GM23248 (cell line): Measurements from ENCODE around the gene GABRG3. TPM values are rescaled to one million over a fixed set of nuclear protein-coding genes. Genes with fewer than 3 reads are reported as not detected.

Experiments
- DNase-seq: peaks from one replicate; pipeline ENCODE4 v3.0.0-alpha.2; 2015
- H2AFZ ChIP-seq: fragments of 200-600 bp; sonication (generic); 2 replicates; pipeline ENCODE4 v1.6.1; 2016; ENCODE audit warnings: antibody characterized with exemption
- H3F3A ChIP-seq: fragments of 200-600 bp; sonication (generic); 2 replicates; pipeline ENCODE4 v1.6.1; 2016; ENCODE audit warnings: mild to moderate bottlenecking, antibody characterized with exemption, mixed run types; ENCODE audit not compliant: insufficient read depth
- H3K27ac ChIP-seq: fragments of 200-600 bp; sonication (generic); 2 replicates; pipeline ENCODE4 v1.5.1; 2016; ENCODE audit warnings: mild to moderate bottlenecking
- H3K27me3 ChIP-seq: fragments of 200-600 bp; sonication (generic); replicated peaks from 2 replicates; pipeline ENCODE4 v1.6.1; 2016; ENCODE audit warnings: mild to moderate bottlenecking; ENCODE audit not compliant: insufficient read depth
- H3K36me3 ChIP-seq: fragments of 200-600 bp; sonication (generic); 2 replicates; pipeline ENCODE4 v1.6.1; 2016; ENCODE audit warnings: low read depth, mild to moderate bottlenecking
- H3K4me1 ChIP-seq: fragments of 200-600 bp; sonication (generic); 2 replicates; pipeline ENCODE4 v1.6.1; 2016; ENCODE audit warnings: mild to moderate bottlenecking; ENCODE audit not compliant: insufficient read depth
- H3K4me2 ChIP-seq: fragments of 200-600 bp; sonication (generic); one replicate; pipeline ENCODE4 v1.6.1; 2016; ENCODE audit warnings: mild to moderate bottlenecking; ENCODE audit not compliant: unreplicated experiment
- H3K4me3 ChIP-seq: fragments of 200-600 bp; sonication (generic); 2 replicates; pipeline ENCODE4 v1.5.1; 2016; ENCODE audit warnings: mild to moderate bottlenecking
- H3K79me2 ChIP-seq: fragments of 200-600 bp; sonication (generic); 2 replicates; pipeline ENCODE4 v1.6.1; 2016; ENCODE audit warnings: mild to moderate bottlenecking; ENCODE audit not compliant: insufficient read depth
- H3K9ac ChIP-seq: fragments of 200-600 bp; sonication (generic); 2 replicates; pipeline ENCODE4 v1.6.1; 2016; ENCODE audit warnings: mild to moderate bottlenecking
- H3K9me2 ChIP-seq: fragments of 200-600 bp; sonication (generic); 2 replicates; pipeline ENCODE4 v1.6.1; 2016; ENCODE audit warnings: mixed run types, mild to moderate bottlenecking, moderate library complexity; ENCODE audit not compliant: insufficient read depth
- H3K9me3 ChIP-seq: fragments of 200-600 bp; sonication (generic); one replicate; pipeline ENCODE4 v1.6.1; 2017; ENCODE audit warnings: low read depth
- H4K20me1 ChIP-seq: fragments of 200-600 bp; sonication (generic); 2 replicates; pipeline ENCODE4 v1.6.0; 2016; ENCODE audit not compliant: insufficient read depth
- EZH2 ChIP-seq: fragments of 200-600 bp; sonication (generic); IDR thresholded peaks from 2 replicates; pipeline ENCODE4 v1.6.1; 2018; ENCODE audit warnings: antibody characterized with exemption, mild to moderate bottlenecking; ENCODE audit not compliant: insufficient read depth, poor library complexity, severe bottlenecking
- EZH2phosphoT487 ChIP-seq: fragments of 200-600 bp; sonication (generic); IDR thresholded peaks from 2 replicates; pipeline ENCODE4 v1.6.1; 2018; ENCODE audit warnings: antibody characterized with exemption, moderate library complexity, mild to moderate bottlenecking, low read depth; ENCODE audit not compliant: insufficient read depth
- WGBS, 2 experiments: methylation state at CpG; one replicate each; pipeline ENCODE4 v1.1.6; 2015 to 2017; ENCODE audit warnings: low lambda C conversion rate in 2 of 2, low coverage in 1 of 2; ENCODE audit errors: missing lambda C conversion rate in 2 of 2; 5-methylcytosine and 5-hydroxymethylcytosine counted together
- in situ Hi-C: fragments of 300-500 bp; cut with MboI; formaldehyde crosslinking; loops from 2 replicates; pipeline ENCODE4 v1.15.0; 2020
- polyA plus RNA-seq: library from polyadenylated mRNA; unstranded; fragments of >200 nt; fragmentation: Nextera tagmentation; extraction: Ambion mirVana; gene quantifications from 2 replicates; pipeline ENCODE4 v1.2.1, GENCODE V29; 2016
- total RNA-seq: library from RNA; depleted of rRNA; stranded (reverse); fragments of >200 nt; shearing (Covaris generic); gene quantifications from 2 replicates; pipeline ENCODE4 v1.2.3, GENCODE V29; 2014

GABRG3 gene
- total and polyA plus RNA-seq, 2 experiments from 2014 or later, result not detected

DNA sequence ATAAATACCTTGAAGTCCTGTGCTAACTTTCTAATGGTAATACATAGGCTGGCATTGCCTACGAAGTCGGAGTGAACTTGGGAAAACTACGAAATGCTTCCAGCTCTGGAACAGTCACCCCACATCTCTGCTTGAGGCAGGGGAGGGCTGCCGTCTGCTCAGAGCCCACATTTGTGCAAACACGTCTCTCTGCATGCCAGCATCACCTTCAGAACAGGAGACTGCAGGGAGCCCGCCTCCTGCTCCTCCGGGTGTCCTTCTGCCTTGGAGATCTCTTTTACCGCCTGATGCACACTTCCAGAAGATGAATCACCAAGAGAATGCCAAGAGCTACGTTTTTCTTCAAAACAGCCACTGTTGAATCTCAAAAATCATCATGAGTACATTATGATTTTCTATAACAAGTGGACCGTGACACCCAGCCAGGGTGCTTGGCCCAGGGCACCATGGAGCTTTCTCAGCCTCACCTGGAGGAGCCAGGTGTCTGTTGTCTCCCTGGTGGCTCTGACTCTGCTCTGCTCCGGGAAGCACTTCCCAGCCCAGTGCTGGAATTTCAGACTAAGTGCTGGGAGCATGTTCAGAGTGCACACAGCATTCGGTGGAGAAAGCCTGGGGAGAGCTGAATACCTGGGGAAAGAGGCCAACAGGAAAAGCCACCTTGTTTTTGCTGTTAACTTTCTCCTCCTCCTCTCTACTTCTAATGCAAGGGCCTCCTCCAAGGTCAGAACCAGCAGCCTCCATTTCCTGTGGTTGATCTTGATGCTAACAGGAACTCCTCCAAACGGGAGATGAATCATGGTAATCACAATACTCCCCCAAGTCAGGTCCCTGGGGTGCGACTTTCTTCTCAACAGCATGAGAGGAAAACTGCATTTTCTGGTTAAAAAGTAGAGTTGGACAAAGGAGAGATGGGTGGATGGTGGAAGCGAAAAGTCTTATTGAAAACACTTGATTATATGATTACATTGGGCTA, 467.7 kb downstream of the GABRG3 start:
- TF ChIP-seq EZH2 (no peak), EZH2phosphoT487 (no peak)
- Histone ChIP-seq H3K9me3 (no peaks in the 10 kb centered on the region), H3K9me2 (no peaks in the 10 kb centered on the region), H3K27ac (no peak overlapping the region), H3K27me3 (no peaks in the 10 kb centered on the region), H3K79me2 (no peaks in the 10 kb centered on the region), H4K20me1 (no peaks in the 10 kb centered on the region), H3F3A (no peaks in the 10 kb centered on the region), H3K9ac (no peak overlapping the region), H3K4me3 (no peak overlapping the region), H3K4me1 (0 out of 2 replicates have a peak, but pooled peaks cover 4% of the 10 kb centered on the region), H3K4me2 (no peak overlapping the region), H3K36me3 (no peaks in the 10 kb centered on the region), H2AFZ (no peak overlapping the region; the same call in 1 of the 2 replicates)
- 38% methylated on average over 15 of the region's 15 CpGs for WGBS, 2 experiments
- in situ Hi-C loops, result no loop called here
- peak; percentile 27 for DNase-seq

DNA sequence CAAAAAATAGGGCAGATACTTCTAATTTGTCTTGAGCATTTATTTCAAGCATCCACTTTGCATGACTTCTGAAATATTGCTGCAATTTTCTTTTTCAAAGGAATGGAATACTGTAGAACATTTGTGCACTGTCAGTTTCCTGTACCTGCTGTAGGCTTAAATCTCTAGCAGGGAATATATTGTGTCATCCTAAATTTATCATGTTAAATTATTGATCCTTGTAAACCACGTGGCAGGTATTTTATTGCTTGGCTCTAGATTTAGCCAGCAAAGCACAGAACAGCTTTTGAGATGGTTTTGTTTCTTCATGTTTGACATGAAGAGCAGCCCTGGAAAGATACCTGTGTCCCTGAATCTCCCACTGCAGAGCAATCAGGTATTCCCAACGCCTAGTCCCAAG, 470.1 kb downstream of the GABRG3 start:
- Histone ChIP-seq H3K27ac (no peak overlapping the region), H4K20me1 (no peaks in the 10 kb centered on the region), H3K27me3 (no peaks in the 10 kb centered on the region), H3K79me2 (no peaks in the 10 kb centered on the region), H3K4me3 (no peak overlapping the region), H3F3A (no peaks in the 10 kb centered on the region), H3K4me1 (0 out of 2 replicates have a peak, but pooled peaks cover 4% of the 10 kb centered on the region), H2AFZ (no peak overlapping the region), H3K9me3 (no peaks in the 10 kb centered on the region), H3K4me2 (no peak overlapping the region), H3K9ac (no peak overlapping the region), H3K9me2 (no peaks in the 10 kb centered on the region), H3K36me3 (no peaks in the 10 kb centered on the region)
- WGBS, 2 experiments, result 23 to 31% methylated on average over 2 of the region's 2 CpGs
- no peak for DNase-seq
- in situ Hi-C loops, result no loop called here
- TF ChIP-seq EZH2 (no peak), EZH2phosphoT487 (no peak)

DNA sequence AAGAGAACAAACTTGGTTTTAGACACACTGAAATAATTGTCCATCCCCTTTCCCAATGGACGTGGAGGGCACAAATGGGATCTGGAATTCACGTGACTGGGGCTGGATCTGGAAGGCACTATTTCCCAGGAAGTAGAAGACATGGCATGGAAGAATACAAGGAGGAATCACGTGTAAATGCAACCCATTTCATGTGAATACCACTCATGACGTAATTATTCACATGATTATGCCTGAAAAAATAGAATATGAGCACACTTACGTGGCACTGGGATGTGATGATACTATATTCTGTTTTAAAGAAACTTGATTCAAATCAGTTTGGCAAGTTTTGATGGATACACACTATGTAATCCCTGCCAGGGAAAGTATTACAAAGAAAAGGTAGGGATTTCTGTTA, 477.3 kb downstream of the GABRG3 start:
- in situ Hi-C loops, result no loop called here

DNA sequence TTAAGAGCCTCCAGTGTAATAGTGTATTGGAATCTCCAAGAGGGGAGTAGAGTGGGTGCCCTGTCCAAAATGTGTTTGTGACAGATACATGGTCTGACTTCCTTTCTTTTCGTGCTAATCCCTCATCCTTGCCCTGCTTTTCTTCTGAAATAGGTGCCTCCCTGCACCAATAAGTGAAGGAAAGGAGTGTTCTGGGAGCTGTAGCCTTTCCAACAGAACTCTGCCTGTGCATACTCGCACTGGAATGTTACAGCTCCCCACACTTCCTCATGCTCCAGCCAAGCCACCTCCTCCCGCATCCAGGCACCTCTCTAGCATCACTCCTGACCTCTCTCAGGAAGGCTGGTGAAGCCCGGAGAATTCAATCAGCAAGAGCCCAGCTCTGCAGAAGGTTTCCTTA, 478.0 kb downstream of the GABRG3 start:
- Histone ChIP-seq H3F3A (peaks cover 19% of the 10 kb centered on the region; the same call in 1 of the 2 replicates), H3K4me1 (peaks cover 21% of the 10 kb centered on the region), H2AFZ (0 out of 2 replicates have a peak overlapping the region, but pooled peaks have one; percentile 27), H3K27ac (peak overlapping the region; percentile 67), H3K4me2 (peak overlapping the region; percentile 30), H4K20me1 (no peaks in the 10 kb centered on the region), H3K9me3 (no peaks in the 10 kb centered on the region), H3K36me3 (no peaks in the 10 kb centered on the region), H3K9ac (no peak overlapping the region), H3K4me3 (no peak overlapping the region), H3K79me2 (no peaks in the 10 kb centered on the region), H3K9me2 (no peaks in the 10 kb centered on the region), H3K27me3 (no peaks in the 10 kb centered on the region)
- TF ChIP-seq EZH2 (no peak), EZH2phosphoT487 (no peak)
- 34 to 35% methylated on average over 4 of the region's 4 CpGs for WGBS, 2 experiments
- in situ Hi-C loops, result no loop called here
- peak; percentile 53 for DNase-seq

More for the DNA sequence above, 477.3 kb downstream of the GABRG3 start:
- 57 to 73% methylated on average over 5 of the region's 5 CpGs for WGBS, 2 experiments
- Histone ChIP-seq H3K79me2 (no peaks in the 10 kb centered on the region), H3K9ac (no peak overlapping the region), H3K4me2 (no peak overlapping the region), H2AFZ (no peak overlapping the region), H3K4me3 (no peak overlapping the region), H3F3A (0 out of 2 replicates have a peak, but pooled peaks cover 16% of the 10 kb centered on the region), H3K9me3 (no peaks in the 10 kb centered on the region), H3K27ac (no peak overlapping the region), H3K36me3 (no peaks in the 10 kb centered on the region), H3K27me3 (no peaks in the 10 kb centered on the region), H4K20me1 (no peaks in the 10 kb centered on the region), H3K9me2 (no peaks in the 10 kb centered on the region), H3K4me1 (peaks cover 18% of the 10 kb centered on the region)
- TF ChIP-seq EZH2 (no peak), EZH2phosphoT487 (no peak)
- no peak for DNase-seq
